ENCODE results near the gene PODXL2. TPM values are rescaled to one million over a fixed set of nuclear protein-coding genes. Genes with fewer than 3 reads are reported as not detected.

The PODXL2 gene
- total RNA-seq, 3 donors from 2014 or later, result 8.8 to 10.6 (median 8.8) TPM

GRCh38 chr3:127685708-127686511 is 56.9 kb downstream of the PODXL2 start:
- Histone ChIP-seq H3K9me3 (no peaks in the 10 kb centered on the region), H3K27ac (no peak overlapping the region), H3K36me3 (no peaks in the 10 kb centered on the region), H3K4me3 (no peak overlapping the region), H3K4me1 (no peaks in the 10 kb centered on the region), H3K27me3 (no peaks in the 10 kb centered on the region)
- DNase-seq (ENCODE audit: low spot score in 2 of 2), result no peak
- intact Hi-C loops (cut with DNase I; ENCODE audit: low total_unique reads), result no loop called here
- no peak for TF ChIP-seq POLR2AphosphoS5 (IDR thresholded peaks at IDR 0.05)
- TF ChIP-seq CTCF (IDR thresholded peaks at IDR 0.05), result no peak
- no peak for TF ChIP-seq POLR2A (IDR thresholded peaks at IDR 0.05)

- TF ChIP-seq POLR2A (IDR thresholded peaks at IDR 0.05) (no peak), POLR2AphosphoS5 (IDR thresholded peaks at IDR 0.05) (no peak), CTCF (IDR thresholded peaks at IDR 0.05) (no peak)
- DNase-seq (ENCODE audit: low spot score in 2 of 2), result no peak
- Histone ChIP-seq H3K4me3 (no peak overlapping the region), H3K27me3 (no peaks in the 10 kb centered on the region), H3K36me3 (no peaks in the 10 kb centered on the region), H3K27ac (no peak overlapping the region), H3K9me3 (no peaks in the 10 kb centered on the region), H3K4me1 (no peaks in the 10 kb centered on the region)
- intact Hi-C loops (cut with DNase I; ENCODE audit: low total_unique reads), result no loop called here
Observed at GRCh38 chr3:127686512-127686894, 57.5 kb downstream of the PODXL2 start.

- H3K27me3 ChIP-seq, result no peaks in the 10 kb centered on the region
- no peaks in the 10 kb centered on the region for H3K9me3 ChIP-seq
- TF ChIP-seq CTCF (IDR thresholded peaks at IDR 0.05) (no peak), POLR2AphosphoS5 (IDR thresholded peaks at IDR 0.05) (no peak), POLR2A (IDR thresholded peaks at IDR 0.05) (no peak)
- H3K4me3 ChIP-seq, result no peak overlapping the region
- intact Hi-C loops (cut with DNase I; ENCODE audit: low total_unique reads), result no loop called here
- no peak for DNase-seq (ENCODE audit: low spot score in 2 of 2)
- H3K27ac ChIP-seq, result no peak overlapping the region
- H3K36me3 ChIP-seq, result no peaks in the 10 kb centered on the region
- no peaks in the 10 kb centered on the region for H3K4me1 ChIP-seq
Observed at GRCh38 chr3:127687228-127687737, 58.3 kb downstream of the PODXL2 start.

- Histone ChIP-seq H3K36me3 (no peaks in the 10 kb centered on the region), H3K27me3 (no peaks in the 10 kb centered on the region), H3K27ac (no peak overlapping the region), H3K4me1 (no peaks in the 10 kb centered on the region), H3K4me3 (no peak overlapping the region), H3K9me3 (no peaks in the 10 kb centered on the region)
- no peak for TF ChIP-seq POLR2A (IDR thresholded peaks at IDR 0.05)
- no peak for TF ChIP-seq POLR2AphosphoS5 (IDR thresholded peaks at IDR 0.05)
- TF ChIP-seq CTCF (IDR thresholded peaks at IDR 0.05), result no peak
- intact Hi-C loops (cut with DNase I; ENCODE audit: low total_unique reads), result no loop called here
- peak in 1 of 2 donors; percentile 45 for DNase-seq (ENCODE audit: low spot score in 2 of 2)
Observed at GRCh38 chr3:127688022-127688415, 59.0 kb downstream of the PODXL2 start.

All from breast epithelium (tissue), 4 donors.